ENCODE results near the gene KDELR1.
A peak's percentile ranks its signal among the peaks of the same experiment; 100 is the strongest.

KDELR1 gene

GRCh38 chr19:48405850-48406249 lies 14.5 kb upstream of the KDELR1 start:
- TF ChIP-seq ZFP3 (CRISPR knock-in tag; IDR thresholded peaks at IDR 0.05) (no peak), OSR1 (CRISPR knock-in tag; IDR thresholded peaks at IDR 0.05) (no peak), ZFP30 (CRISPR knock-in tag; IDR thresholded peaks at IDR 0.05) (no peak), CREB5 (CRISPR knock-in tag; IDR thresholded peaks at IDR 0.05; ENCODE audit: low read depth) (no peak), ZNF70 (CRISPR knock-in tag; IDR thresholded peaks at IDR 0.05) (no peak), POU6F1 (CRISPR knock-in tag; IDR thresholded peaks at IDR 0.05; ENCODE audit: borderline replicate concordance, low read depth) (no peak), BACH2 (CRISPR knock-in tag; IDR thresholded peaks at IDR 0.05; ENCODE audit: borderline replicate concordance) (no peak), PATZ1 (CRISPR knock-in tag; IDR thresholded peaks at IDR 0.05; ENCODE audit: borderline replicate concordance) (no peak)

GRCh38 chr19:48405010-48405659 lies 13.8 kb upstream of the KDELR1 start:
- ATAC-seq: no peak
- TF ChIP-seq ZNF8 (CRISPR knock-in tag; IDR thresholded peaks at IDR 0.05) (no peak), PATZ1 (CRISPR knock-in tag; IDR thresholded peaks at IDR 0.05; ENCODE audit: borderline replicate concordance) (no peak), RARB (CRISPR knock-in tag; IDR thresholded peaks at IDR 0.05) (no peak), OSR1 (CRISPR knock-in tag; IDR thresholded peaks at IDR 0.05) (no peak), ZNF70 (CRISPR knock-in tag; IDR thresholded peaks at IDR 0.05) (no peak), ISL1 (CRISPR knock-in tag; IDR thresholded peaks at IDR 0.05) (no peak), ZFP30 (CRISPR knock-in tag; IDR thresholded peaks at IDR 0.05) (no peak), ZC3H10 (CRISPR knock-in tag; IDR thresholded peaks at IDR 0.05) (no peak)

More at GRCh38 chr19:48405850-48406249, 14.5 kb upstream of the KDELR1 start:
- ATAC-seq: no peak

- TF ChIP-seq ZNF565 (CRISPR knock-in tag; conservative IDR thresholded peaks at IDR 0.05; ENCODE audit: low read depth) (no peak), ZNF8 (CRISPR knock-in tag; IDR thresholded peaks at IDR 0.05) (no peak), PATZ1 (CRISPR knock-in tag; IDR thresholded peaks at IDR 0.05; ENCODE audit: borderline replicate concordance) (no peak), ZFP3 (CRISPR knock-in tag; IDR thresholded peaks at IDR 0.05) (no peak), TOX (CRISPR knock-in tag; IDR thresholded peaks at IDR 0.05; ENCODE audit: borderline replicate concordance) (no peak), ESRRG (CRISPR knock-in tag; IDR thresholded peaks at IDR 0.05) (no peak), OSR1 (CRISPR knock-in tag; IDR thresholded peaks at IDR 0.05) (no peak), CSDC2 (CRISPR knock-in tag; IDR thresholded peaks at IDR 0.05) (no peak)
- ATAC-seq: peak; percentile 89
These were observed 12.3 kb upstream of the KDELR1 start for GRCh38 chr19:48403606-48404005.

- no peak for ATAC-seq
- no peak for TF ChIP-seq SNAI2 (CRISPR knock-in tag; IDR thresholded peaks at IDR 0.05)
- TF ChIP-seq TOX (CRISPR knock-in tag; IDR thresholded peaks at IDR 0.05; ENCODE audit: borderline replicate concordance): no peak
- TF ChIP-seq ARNTL (CRISPR knock-in tag; IDR thresholded peaks at IDR 0.05; ENCODE audit: borderline replicate concordance, low read depth): no peak
- TF ChIP-seq ZFP30 (CRISPR knock-in tag; IDR thresholded peaks at IDR 0.05): no peak
- TF ChIP-seq OSR1 (CRISPR knock-in tag; IDR thresholded peaks at IDR 0.05): no peak
- no peak for TF ChIP-seq ZNF565 (CRISPR knock-in tag; conservative IDR thresholded peaks at IDR 0.05; ENCODE audit: low read depth)
- no peak for TF ChIP-seq PPARA (CRISPR knock-in tag; IDR thresholded peaks at IDR 0.05; ENCODE audit: borderline replicate concordance)
- no peak for TF ChIP-seq CREB5 (CRISPR knock-in tag; IDR thresholded peaks at IDR 0.05; ENCODE audit: low read depth)
These were observed 9.9 kb upstream of the KDELR1 start for GRCh38 chr19:48401287-48401686.
